ENCODE results near the gene MDC1. TPM values are rescaled to one million over a fixed set of nuclear protein-coding genes. Genes with fewer than 3 reads are reported as not detected.
A peak's percentile ranks its signal among the peaks of the same experiment; 100 is the strongest.

The MDC1 gene
- total and polyA plus RNA-seq, 2 donors (not counting 3 experiments of a cell fraction or from before 2014, with no cell fraction given), result 16.8 to 42.3 TPM

GRCh38 chr6:30678964-30679726, 37.9 kb downstream of the MDC1 start:
- Histone ChIP-seq H3K9ac (replicated peaks; ENCODE audit: extremely low read depth, insufficient read depth, low read length) (peak overlapping the region; percentile 19), H3K27ac (ENCODE audit: insufficient read depth, low read depth, low read length) (peak overlapping the region; percentile 2), H3K9me3 (replicated peaks; ENCODE audit: control insufficient read depth, insufficient read depth, low read length) (no peaks in the 10 kb centered on the region), H3K9me1 (replicated peaks; ENCODE audit: control insufficient read depth, extremely low read depth, insufficient read depth, low read length) (no peaks in the 10 kb centered on the region), H3K4me3 (replicated peaks in 1 of 3; ENCODE audit: insufficient read depth in 1 of 3, low read depth in 1 of 3, low read length in 3 of 3) (peak overlapping the region in 2 of 3 experiments; percentile 8 to 27), H4K20me1 (replicated peaks; ENCODE audit: control insufficient read depth, extremely low read depth, insufficient read depth, low read length) (no peaks in the 10 kb centered on the region), H3K4me1 (ENCODE audit: control insufficient read depth, extremely low read depth, insufficient read depth, low read length) (peaks cover 31% of the 10 kb centered on the region), H3K4me2 (ENCODE audit: insufficient read depth, low read length) (peak overlapping the region; percentile 85), H3K27me3 (ENCODE audit: control insufficient read depth in 2 of 2, insufficient read depth in 2 of 2, low read length in 2 of 2) (no peaks in the 10 kb centered on the region), H3K36me3 (ENCODE audit: control insufficient read depth in 2 of 2, extremely low read depth in 1 of 2, insufficient read depth in 2 of 2, low read length in 2 of 2) (peaks cover 13 to 19% of the 10 kb centered on the region in 2 experiments), H2AFZ (ENCODE audit: low read depth, low read length) (no peak overlapping the region), H3K79me2 (ENCODE audit: control insufficient read depth, insufficient read depth, low read length) (peaks cover 63% of the 10 kb centered on the region)
- DNase-seq (ENCODE audit: low read depth, low spot score) (peak; percentile 85), FAIRE-seq (peak; percentile 93)
- BruUV-seq (replicated peaks), result no TSS peak
- ChIA-PET CTCF (interaction anchor here (0.6 to 6.6 kb wide), 43 partner anchors 9 to 450 kb away, joined by 3 to 296 read pairs (median 5); partner anchors contain the start of genes DDR1, MDC1, NRM and TUBB), POLR2A (interaction anchor here (0.6 to 3.7 kb wide), 5 partner anchors 9 to 52 kb away, joined by 3 to 34 read pairs (median 8); no protein-coding TSS in a partner anchor)
- intact Hi-C loops (cut with micrococcal nuclease) (loop anchor here (1.0 to 2.0 kb wide), 4 partner anchors 8 to 198 kb away; no protein-coding TSS in a partner anchor), dilution Hi-C loops (cut with MboI; ENCODE audit: extremely low pct_ligation_motif_present, low sequenced_read_pairs) (no loop called here)
- no peak for TF ChIP-seq GATA2 (IDR thresholded peaks at IDR 0.05; ENCODE audit: insufficient read depth, insufficient read length, low read depth, low read length)
- TF ChIP-seq MAX (IDR thresholded peaks at IDR 0.05; ENCODE audit: insufficient read depth, insufficient read length), result no peak
- no peak for TF ChIP-seq MYC (IDR thresholded peaks at IDR 0.05; ENCODE audit: low read depth, low read length)
- peak; percentile 48 for TF ChIP-seq POLR2AphosphoS5 (IDR thresholded peaks at IDR 0.05; ENCODE audit: insufficient read depth, low read depth, low read length)
- peak; percentile 95 to 96 for TF ChIP-seq CTCF (IDR thresholded peaks at IDR 0.05; ENCODE audit: extremely low read depth in 1 of 2, insufficient read depth in 1 of 2, low read depth in 1 of 2, low read length in 2 of 2)

All from endothelial cell of umbilical vein (primary cell).